NCI-H187 (cell line): ENCODE measurements around the gene DEGS1.
"Not testable (repeated sequence)": the region's sequence is repeated elsewhere in the genome, so short reads cannot be mapped to it uniquely, and the experiment has no call there.

Experiments used
- DNase-seq, 2 experiments: peaks; one replicate each; lab custom pipeline; 2025; lab: John Stamatoyannopoulos, UW

Gene DEGS1

DNA sequence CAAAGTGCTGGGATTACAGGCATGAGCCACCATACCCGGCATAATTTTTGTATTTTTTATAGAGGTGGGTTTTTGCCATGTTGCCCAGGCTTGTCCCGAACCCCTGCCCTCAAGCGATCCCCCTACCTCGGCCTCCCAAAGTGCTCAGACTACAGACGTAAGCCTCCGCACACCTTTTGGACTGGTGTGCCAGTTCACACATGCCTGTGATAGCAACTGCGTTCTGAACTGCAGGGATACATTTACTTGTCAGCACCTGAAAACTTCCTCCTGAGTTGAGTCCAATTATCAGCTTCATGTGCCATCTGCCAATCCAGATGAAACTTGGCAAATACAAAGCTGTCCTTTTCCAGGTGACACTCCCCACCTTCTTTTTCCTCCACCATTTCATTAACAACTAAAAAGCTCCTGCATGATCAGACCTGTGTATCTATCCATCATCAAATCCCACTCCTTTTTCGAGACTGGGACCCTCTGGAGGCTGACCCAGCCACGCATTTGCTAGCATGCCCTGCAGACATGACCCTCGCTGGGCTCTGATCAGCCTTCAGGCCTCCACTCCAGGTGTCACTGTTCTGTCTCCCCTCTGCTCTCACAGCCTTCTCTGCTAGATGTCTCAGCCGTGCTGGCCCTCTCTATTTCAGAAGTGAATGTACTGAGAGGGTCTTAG lies 2.1 kb upstream of the DEGS1 start:
- no peak for DNase-seq

DNA sequence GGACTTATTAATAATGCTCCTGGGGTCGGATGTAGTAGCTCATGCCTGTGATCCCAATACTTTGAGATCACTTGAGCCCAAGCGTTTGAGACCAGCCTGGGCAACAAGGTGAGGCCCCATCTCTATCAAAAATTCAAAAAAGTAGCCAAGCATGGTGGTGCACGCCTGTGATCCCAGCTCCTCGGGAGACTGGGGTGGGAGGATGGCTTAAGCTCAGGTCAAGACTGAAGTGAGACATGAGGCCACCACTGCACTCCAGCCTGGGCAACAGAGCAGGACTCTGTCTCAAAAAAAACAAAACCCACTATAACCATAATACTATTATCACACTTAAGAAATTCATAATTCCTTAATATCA lies 1.6 kb upstream of the DEGS1 start:
- DNase-seq: no peak

DNA sequence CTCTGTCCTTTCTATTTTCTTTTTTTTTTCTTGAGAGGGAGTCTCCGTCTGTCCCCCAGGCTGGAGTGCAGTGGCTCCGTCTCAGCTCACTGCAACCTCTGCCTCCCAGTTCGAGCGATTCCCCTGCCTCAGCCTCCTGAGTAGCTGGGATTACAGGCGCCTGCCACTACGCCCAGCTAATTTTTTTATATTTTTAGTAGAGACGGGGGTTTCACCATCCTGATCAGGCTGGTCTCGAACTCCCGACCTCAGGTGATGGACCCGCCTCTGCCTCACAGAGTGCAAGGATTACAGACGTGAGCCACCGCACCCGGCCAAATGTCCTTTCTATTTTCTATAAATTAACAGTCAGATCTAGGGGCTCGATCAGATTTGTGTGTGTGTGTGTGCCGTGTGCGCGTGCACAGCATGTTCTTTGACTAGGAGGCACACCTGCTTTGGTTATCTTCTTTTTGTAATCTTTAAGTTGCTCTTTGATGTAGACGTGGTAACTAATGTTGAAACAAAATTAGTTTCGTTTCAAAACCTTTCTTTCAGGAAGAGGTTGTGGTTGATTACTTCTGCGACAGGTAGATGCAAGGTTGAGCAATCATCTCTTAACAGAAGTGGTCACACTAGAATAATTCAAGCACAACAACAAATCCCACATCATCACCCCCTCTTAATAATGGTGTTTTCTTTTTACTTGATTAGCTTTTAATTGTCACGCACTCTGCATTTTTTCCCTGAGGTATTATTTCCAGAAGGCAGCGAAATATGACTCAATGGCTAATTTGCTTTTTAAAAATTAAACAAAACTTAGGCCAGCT lies 779 bp upstream of the DEGS1 start:
- DNase-seq: peak in 1 of 2 experiments; percentile 41

DNA sequence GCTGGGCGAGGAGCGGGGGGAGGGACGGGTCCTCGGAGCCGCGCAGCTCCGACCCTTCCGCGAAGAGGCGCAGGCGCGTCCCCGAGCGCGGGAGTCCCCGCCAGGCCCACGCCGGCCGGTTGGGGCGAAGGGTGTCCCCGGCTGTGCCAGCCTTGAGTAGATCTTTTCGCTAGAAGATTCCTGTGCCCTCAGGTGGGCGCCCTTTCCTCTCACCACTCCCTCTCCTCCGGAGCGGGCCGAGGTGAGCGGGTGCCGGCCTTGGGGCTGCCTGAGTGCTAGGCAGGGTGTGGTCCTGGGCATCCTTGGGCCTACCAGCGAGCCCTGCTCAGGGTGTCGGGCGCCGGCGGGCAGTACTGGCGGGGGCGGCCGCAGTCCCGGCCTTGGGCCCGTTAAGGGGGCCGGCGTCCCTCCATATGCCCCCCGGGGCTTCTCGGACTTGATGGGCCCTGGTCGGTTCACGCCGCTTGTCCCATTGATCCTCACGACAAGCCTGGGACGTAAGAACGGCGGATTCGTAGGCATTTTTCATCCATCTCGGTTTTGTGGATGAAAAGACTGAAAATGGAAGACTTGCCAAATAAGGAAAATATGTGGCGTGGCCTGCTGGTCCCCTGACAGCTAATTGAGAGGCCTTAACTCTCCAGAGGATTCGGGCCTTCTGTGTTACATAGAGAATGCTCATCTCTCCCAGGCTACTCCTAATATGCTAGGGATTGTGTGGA lies 712 bp downstream of the DEGS1 start:
- DNase-seq: peak in 1 of 2 experiments; percentile 9

DNA sequence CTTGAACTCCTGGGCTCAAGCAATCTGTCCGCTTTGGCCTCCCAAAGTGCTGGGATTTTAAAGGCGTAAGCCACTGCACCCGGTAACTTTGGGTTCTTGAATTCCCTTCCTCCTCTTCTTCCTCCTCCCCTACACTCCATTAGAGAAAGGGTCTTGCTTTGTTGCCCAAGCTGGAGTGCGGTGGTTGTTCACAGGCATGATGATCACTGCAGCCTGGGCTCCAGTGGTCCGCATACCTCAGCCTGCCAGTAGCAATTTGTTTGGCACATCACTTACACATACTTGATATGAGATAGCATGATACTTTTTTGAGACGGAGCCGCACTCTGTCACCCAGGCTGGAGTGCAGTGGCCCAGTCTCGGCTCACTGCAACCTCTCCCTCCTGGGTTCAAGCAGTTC lies 2.2 kb downstream of the DEGS1 start:
- DNase-seq: no peak

DNA sequence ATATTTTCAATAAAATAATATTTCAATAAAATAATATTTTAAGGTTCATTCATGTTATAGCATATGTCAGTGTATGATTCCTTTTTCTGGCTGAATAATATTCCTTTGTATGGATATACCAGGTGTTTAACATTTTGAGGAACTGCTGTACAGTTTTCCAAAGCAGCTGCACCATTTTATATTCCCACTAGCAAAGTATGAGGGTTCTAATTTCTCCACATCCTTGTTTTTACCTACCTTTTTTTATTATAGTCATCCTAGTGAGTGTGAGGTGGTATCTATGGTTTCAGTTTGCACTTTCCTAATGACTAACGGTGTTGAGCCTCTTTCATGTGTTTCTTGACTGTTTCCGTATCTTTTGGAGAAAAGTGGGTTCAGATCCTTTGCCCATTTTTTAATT lies 5.2 kb downstream of the DEGS1 start:
- DNase-seq: no peak

DNA sequence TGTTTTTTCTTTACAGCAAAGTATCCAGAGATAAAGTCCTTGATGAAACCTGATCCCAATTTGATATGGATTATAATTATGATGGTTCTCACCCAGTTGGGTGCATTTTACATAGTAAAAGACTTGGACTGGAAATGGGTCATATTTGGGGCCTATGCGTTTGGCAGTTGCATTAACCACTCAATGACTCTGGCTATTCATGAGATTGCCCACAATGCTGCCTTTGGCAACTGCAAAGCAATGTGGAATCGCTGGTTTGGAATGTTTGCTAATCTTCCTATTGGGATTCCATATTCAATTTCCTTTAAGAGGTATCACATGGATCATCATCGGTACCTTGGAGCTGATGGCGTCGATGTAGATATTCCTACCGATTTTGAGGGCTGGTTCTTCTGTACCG lies 6.5 kb downstream of the DEGS1 start:
- no peak for DNase-seq

DNA sequence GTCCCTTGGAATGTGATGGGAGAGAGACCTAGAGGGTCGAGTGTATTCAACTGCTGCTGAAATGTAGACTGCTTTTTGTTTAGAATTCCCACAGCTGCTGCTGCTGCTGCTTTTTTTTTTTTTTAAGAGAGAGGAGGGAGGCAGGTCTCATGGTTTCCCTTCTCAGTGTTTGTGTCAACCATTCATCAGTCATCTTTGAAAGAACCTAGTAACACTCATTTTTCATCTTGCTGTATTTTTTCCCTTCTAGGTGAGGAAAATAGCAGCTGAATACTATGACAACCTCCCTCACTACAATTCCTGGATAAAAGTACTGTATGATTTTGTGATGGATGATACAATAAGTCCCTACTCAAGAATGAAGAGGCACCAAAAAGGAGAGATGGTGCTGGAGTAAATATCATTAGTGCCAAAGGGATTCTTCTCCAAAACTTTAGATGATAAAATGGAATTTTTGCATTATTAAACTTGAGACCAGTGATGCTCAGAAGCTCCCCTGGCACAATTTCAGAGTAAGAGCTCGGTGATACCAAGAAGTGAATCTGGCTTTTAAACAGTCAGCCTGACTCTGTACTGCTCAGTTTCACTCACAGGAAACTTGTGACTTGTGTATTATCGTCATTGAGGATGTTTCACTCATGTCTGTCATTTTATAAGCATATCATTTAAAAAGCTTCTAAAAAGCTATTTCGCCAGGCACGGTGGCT lies 9.2 kb downstream of the DEGS1 start:
- DNase-seq: no peak

DNA sequence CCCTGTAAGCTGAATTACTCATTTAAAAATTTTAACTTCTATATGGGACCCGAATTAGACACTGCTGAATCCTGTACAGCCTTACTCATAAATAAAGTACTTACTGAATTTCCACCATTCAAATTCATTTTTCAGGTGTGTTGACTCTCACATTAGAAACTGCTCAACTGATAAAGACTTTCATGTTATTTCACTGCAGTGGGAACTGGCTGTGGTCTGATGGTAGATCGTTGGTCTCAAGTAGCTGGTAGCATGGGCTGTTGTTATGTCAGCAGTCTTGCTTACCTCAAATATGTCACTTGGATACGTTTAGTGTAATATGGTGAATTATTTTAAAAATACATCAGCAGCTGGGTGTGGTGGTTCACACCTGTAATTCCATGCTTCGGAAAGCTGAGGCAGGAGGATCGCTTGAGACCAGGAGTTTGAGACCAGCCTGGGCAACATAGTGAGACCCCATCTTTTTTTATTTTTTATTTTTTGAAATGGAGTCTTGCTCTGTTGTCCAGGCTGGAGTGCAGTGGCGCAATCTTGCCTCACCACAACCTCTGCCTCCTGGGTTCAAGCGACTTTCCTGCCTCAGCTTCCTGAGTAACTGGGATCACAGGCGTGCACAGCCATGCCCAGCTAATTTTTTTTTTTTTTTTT lies 10.4 kb downstream of the DEGS1 start:
- DNase-seq: no peak

DNA sequence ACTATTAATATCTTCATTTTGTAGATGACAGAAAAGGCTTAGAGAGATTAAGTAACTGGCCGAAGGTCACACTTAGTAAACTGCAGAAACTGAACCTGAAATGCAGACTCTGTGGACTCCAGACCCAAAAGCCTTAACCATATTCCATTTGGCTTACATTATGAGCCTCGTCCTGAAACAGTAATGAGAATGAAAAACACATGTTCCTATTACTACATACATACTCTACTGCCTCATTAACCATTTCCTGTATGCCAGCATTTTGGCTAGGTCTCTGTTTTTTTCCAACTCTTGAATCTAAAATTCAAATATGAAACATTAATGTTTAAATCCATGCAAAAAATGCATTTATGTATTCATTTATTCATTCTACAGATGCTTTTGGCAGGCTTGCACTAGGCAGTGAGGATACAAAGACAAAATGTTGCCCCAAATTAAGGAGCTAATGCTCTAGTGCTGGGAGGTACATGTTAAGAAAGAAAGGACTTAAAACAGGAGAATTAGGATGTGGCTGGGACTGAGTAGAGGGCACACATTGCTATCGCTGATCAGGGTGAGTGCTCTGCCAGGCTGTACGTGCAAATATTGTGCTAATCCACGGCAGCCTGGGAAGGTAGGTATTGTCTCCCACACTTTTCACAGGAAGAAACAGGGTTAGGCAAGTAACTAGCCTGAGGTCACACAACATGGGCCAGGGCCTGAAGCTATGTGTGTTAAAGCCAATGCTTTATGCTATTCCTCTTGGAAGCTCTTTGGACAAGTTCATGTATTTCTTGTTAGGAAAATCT lies 14.0 kb downstream of the DEGS1 start:
- no peak for DNase-seq

DNA sequence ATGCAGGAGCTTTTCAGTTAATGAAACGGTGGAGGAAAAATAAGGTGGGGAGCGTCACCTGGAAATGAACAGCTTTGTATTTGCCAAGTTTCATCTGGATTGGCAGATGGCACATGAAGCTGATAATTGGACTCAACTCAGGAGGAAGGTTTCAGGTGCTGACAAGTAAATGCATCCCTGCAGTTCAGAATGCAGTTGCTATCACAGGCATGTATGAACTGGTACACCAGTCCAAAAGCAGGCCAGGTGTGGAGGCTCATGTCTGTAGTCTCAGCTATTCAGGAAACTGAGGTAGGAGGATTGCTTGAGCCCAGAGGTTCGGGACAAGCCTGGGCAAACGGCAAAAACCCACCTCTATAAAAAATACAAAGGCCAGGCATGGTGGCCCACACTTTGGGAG lies 15.5 kb downstream of the DEGS1 start:
- DNase-seq: no peak

DNA sequence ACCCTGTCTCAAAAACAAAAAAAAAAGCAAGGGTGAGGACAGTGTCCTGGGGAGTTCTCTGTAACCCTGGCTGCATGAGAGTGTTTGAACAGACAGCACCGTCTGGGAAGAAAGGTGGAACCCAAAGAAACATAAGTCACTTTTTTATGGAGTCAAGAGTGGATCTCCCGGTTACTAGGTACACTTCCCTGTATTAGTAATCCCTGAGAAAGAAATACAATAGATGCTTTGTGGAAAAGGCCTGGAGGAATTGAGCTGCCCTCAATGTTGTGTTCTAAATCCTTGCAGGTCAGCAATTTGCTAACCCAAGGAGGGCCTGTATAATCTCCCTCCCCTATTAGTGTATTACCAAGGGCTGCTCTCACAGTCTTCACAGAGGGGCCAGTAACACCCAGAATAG lies 16.6 kb downstream of the DEGS1 start:
- DNase-seq: no peak

DNA sequence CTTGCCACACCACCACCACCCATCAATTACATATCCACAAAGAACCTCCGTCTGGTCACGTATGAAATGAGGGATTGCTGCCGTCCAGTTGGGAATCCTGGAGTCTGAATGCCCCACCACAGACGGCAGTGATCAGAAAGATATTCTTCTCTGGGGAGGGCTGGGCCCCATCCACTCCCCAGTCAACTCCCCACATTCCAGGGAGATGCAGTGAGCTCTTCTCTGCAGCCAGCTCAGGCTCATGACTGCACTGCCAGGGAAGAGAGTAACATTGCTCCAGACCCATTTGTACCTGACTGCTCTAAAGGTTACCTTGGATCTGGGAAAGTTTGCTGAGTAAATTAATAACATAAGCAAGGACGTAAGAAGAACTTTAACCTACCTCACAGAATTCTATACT lies 18.3 kb downstream of the DEGS1 start:
- DNase-seq: no peak

DNA sequence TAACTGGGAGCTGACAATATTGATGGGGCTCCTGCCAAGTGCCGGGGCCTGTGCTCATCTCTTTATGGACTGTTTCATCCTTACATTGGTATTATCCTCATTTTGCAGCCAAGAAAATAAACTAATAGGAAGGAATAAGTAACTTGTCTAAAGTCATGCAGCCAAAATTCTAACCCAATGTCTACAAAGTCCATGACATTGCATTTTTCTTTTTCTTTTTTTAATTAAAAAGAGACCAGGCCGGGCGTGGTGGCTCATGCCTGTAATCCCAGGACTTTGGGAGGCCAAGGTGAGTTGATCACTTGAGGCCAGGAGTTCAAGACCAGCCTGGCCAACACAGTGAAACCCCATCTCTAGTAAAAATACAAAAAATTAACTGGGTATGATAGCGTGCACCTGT lies 18.8 kb downstream of the DEGS1 start:
- no peak for DNase-seq

DNA sequence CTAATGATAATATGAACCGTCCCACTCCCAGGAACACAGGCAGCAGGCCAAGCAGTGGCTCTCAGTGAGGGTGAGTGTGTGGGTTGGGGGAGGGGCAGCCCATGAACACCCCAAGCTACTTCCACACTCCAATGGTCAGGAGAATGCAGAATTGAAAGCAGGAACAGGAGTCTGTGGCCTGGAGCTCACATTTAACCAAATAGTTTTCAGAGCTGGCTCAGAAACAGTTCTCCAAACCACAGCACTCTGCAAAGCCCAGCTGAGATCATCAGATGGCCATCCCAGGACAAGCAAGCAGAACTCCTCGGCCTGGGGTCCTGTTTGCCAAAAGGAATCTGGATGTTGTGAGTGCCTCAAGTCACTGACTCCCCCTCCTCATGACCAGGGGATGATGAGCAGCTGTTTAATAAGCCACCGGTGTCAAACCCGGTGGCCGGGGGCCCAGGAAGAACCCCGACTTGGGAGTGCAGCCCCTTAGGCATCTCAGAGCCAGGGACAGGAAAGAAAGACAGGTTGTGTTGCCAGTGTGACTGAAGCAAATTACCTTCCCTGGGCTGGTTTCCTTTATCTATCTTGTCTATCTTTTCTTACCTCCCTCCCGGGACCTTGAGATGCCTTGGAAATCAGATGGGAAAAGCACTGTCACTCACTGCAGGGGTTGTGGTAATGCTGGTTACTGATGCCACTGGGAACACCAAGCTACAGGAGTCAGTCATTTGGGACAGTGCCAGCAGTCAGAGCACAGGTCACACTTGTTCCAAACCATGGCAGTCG lies 20.4 kb downstream of the DEGS1 start:
- no peak for DNase-seq

DNA sequence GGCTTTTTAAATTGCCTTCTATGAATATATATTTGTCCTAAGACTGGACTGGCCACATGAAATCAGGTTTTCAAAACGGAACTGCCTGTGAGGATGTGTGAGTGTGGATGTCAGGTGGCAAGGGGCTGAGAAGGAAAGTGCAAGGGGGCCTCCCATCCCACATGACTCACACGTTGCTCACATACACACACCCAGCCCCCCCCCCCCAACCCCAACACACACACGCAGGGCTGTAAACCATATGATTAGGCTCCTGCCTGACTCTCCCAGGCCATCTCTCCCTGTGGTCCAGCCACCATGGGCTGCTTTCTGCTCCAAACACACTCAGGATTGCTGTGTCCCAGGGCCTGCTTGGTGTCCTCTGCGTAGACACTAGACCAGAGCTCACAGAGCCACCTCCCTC lies 22.4 kb downstream of the DEGS1 start:
- no peak for DNase-seq

DNA sequence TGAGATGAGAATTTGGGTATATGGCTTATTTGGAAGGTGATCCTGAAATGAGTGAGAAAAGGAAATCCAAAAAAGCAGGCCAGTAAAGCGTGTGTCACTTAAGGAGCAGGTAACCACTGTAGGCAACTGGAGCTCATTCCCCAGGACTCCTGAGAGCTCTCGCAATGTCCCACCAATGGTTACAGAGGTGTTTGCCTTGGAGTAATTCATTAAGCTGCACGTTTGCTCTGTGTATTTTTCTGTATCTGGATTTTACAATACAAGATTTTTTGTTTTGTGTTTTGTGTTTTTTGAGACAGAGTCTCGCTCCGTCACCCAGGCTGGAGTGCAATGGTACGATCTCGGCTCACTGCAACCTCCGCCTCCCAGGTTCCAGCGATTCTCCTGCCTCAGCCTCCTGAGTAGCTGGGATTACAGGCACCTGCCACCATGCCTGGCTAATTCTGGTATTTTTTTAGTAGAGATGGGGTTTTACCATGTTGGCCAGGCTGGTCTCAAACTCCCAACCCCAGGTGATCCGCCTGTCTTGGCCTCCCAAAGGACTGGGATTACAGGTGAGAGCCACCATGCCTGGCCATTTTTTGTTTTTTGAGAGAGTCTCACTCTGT lies 23.0 kb downstream of the DEGS1 start:
- DNase-seq: not testable (repeated sequence)

DNA sequence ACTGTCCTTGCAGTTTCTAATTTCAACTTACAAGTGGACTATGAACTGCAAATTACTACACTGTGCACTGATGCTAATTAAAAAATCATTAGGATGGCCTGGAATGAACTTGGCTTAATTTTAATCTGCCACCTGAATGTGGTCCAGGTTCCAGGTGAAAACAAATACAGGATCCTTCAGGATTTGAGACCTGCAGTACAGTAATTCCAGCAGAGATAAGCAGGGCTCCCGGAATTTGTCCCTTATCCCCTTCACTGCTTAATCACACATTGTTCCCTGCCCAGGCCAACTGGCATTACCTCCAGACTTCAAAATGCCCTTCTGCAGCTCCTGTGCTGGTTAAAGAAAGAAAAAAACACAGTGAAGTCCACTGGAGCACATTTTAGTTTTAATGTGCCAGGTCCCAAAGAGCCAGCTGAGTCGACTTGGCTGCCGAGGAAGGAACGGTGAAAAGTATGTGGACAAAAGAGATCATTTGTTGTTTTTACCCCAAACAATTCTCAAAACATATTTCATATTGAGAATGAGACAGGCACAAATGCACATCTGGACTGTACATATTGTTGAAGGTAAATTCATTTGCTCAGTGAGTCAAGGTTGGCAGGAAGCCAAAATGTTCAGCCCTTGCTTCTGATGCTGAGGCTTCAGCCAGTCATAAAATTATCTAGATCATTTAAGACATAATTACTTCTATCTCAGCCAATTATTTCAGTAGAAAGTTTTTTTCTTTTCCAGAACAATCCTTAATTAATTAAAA lies 28.3 kb downstream of the DEGS1 start:
- peak in 1 of 2 experiments; percentile 16 for DNase-seq

DNA sequence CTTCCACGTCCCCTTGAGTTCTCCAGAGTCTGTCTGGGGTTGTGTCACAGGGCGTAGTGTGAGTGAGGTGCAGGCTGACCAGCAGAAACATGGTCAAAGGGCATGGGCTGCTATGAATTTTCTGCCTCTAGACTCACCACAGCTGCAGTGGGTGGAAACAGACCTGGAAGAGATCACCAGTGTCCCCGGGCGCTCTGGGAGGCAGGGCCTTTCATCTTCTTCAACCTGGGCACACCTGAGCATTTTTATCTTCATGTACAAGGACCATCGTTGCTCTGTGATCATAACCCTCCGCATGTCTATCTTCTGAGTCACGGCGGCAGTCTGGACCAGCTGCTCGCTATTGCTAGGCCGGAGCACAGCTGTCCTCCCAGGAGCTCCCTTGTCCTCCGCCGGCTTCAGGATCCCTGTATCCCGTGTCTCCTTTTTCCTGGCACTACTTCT lies 29.6 kb downstream of the DEGS1 start:
- no peak for DNase-seq
